Right renal cortex interstitium (tissue), 3 donors: ENCODE data around the gene TSHR. TPM values are rescaled to one million over a fixed set of nuclear protein-coding genes. Genes with fewer than 3 reads are reported as not detected.
"Not testable (repeated sequence)": the region's sequence is repeated elsewhere in the genome, so short reads cannot be mapped to it uniquely, and the experiment has no call there.

Source experiments
- DNase-seq, 3 donors: peaks; one replicate each; pipeline ENCODE4 v3.0.0-alpha.2; 2013; ENCODE audit warnings: low read depth in 3 of 3, low spot score in 2 of 3
- polyA plus RNA-seq, 3 donors: library from polyadenylated mRNA; unstranded; fragments of 120-200 nt; gene quantifications; one replicate each; pipeline ENCODE4 v1.2.1, GENCODE V29; 2013; ENCODE audit not compliant: insufficient read length in 3 of 3

TSHR gene
- polyA plus RNA-seq, result under 1 TPM; 0.07 to 0.32 (median 0.14) TPM

GRCh38 chr14:80955416-80955941 lies at the start of gene TSHR:
Gene TSHR, plus strand, starts transcription at chr14:80955621. Its CDS starts 60 bp downstream, at chr14:80955681.
- DNase-seq, result no peak

GRCh38 chr14:80906336-80906735 lies 49.1 kb upstream of the TSHR start:
- DNase-seq, result no peak

- no peak for DNase-seq
Measured at GRCh38 chr14:80906946-80907345, 48.5 kb upstream of the TSHR start.

- not testable (repeated sequence) for DNase-seq
Measured at GRCh38 chr14:80912013-80912412, 43.4 kb upstream of the TSHR start.

- no peak for DNase-seq
Measured at GRCh38 chr14:80919622-80920021, 35.8 kb upstream of the TSHR start.

- no peak for DNase-seq
Measured at GRCh38 chr14:80923368-80923767, 32.1 kb upstream of the TSHR start.

DNA sequence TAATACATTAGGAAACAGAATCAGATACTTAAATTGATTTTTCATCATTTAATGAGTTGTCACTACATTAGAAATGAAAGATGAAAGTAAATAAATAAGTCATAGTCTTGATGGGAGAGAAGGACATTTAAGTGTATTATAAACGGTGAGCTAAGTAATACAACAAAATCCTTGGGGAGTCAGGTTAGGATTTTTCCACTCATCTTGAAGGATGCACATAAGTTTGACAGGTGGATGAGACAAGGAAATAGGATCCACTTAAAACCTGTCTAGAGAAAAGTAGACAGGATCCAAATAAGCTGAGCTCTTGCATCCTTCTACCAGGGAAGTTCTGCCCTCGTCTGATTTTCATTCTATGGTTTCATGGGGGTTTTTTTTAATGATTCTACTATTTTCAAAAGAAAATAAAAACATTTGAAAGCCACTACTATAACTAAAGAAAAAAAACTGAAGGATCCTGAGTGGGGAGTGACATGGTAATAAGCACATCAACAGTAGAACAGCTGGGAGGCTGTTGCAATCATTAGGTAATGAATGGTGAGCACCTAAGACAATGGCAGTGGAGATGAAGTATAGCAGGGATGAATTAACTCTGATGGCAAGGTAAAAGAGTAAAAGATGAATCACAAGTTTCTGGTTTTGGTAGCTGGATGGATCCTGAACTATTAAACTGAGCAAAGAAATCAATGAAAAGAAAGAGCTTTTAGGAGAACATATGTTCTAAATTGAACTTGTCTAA lies 30.9 kb upstream of the TSHR start:
- no peak for DNase-seq

- no peak for DNase-seq
Measured at GRCh38 chr14:80926397-80927082, 28.9 kb upstream of the TSHR start.

- DNase-seq, result no peak
Measured at GRCh38 chr14:80927083-80927989, 28.1 kb upstream of the TSHR start.

GRCh38 chr14:80930095-80930494 lies 25.3 kb upstream of the TSHR start:
- DNase-seq, result no peak

- DNase-seq, result no peak
Measured at GRCh38 chr14:80930836-80931389, 24.5 kb upstream of the TSHR start.

DNA sequence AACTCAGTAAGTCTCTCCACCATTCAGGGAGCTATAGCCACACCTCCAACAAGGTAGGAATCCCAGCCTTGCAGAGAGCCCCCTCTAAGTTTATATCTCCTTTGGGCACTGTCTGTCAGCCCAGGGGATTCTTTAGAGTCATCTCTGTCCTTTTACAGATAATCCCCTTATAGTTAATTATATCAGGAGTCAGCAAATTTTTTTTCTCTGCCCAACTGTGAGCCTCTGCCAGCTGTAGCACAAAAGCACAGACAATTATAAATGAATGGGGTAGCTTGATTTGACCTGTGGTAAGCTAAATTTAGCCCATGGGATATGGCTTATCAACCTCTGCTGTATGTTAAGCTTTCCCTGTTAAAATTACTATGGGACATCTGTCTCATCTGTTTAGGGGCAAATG lies 22.1 kb upstream of the TSHR start:
- no peak for DNase-seq

DNA sequence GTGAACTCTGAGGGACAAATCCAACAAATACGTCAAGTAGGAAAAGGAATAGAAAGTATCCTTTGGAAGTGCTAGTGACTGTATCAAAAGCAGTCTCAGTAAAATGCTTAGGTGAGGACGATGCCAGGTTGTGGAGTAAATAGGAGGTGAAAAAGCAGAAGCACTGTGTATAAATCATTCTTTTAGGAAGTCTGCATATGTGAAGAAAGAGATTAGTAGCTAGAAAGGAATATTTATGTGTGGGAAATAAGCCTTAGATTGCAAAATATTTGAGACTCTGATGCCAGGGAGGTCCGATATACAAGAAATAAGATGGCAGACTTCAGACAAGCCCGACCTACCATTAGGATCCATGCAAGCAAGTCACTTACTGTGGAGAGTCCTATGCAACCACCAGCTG lies 21.7 kb upstream of the TSHR start:
- no peak for DNase-seq

DNA sequence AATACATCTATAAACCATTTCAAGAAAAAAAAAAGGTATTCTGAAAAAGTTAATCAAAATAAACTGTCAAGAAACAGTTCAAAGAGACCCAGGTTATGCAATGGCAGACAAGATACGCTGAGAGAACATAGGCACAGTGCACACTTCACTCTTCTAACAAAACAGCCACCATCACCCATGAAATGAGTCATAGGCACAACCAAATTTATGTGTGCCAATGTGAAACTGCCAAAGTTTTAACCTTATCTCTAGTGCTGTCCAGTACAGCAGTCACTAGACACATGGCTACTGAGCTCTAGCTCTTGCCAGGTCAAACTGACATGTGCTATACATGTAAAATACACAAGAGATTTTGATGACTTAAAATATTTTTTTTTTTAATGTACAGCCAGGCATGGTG lies 15.3 kb upstream of the TSHR start:
- DNase-seq, result no peak

GRCh38 chr14:80941241-80942185 lies 13.9 kb upstream of the TSHR start, which contains the start of gene CEP128:
Gene CEP128, minus strand, starts transcription at chr14:80941738.
- peak; percentile 92 to 97 (median 93) for DNase-seq

DNA sequence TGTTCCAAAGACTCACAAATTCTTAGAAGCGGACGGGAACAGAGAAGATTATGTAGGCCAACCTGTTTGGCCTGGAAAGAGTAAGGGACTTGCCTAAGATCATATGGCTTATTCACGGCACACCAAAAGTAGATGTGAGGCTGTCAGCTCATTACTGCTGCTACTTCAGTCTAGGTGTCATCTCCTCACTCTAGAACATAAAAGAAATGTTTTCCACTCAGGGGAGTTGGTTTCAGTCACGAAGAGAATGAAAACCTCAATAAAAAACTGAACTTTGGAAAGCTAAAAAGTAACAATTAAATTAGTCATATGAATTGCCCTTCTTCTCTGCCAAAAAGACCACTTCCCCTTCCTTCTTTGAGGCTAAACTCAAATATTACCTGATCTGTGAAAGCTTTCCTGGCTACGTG lies 13.2 kb upstream of the TSHR start:
- no peak for DNase-seq

- no peak for DNase-seq
Measured at GRCh38 chr14:80944861-80945617, 10.4 kb upstream of the TSHR start.

- DNase-seq, result no peak
Measured at GRCh38 chr14:80946187-80946586, 9.2 kb upstream of the TSHR start.

GRCh38 chr14:80946797-80947196 lies 8.6 kb upstream of the TSHR start:
- no peak for DNase-seq
